Keratinocyte (primary cell): ENCODE results near the gene WDR87. TPM values are rescaled to one million over a fixed set of nuclear protein-coding genes. Genes with fewer than 3 reads are reported as not detected.
"Not testable (repeated sequence)": the region's sequence is repeated elsewhere in the genome, so short reads cannot be mapped to it uniquely, and the experiment has no call there.

Experiments used
- DNase-seq: peaks from one replicate; pipeline ENCODE4 v3.0.0-alpha.2; 2011; ENCODE audit warnings: low read depth, missing footprints, low spot score
- FAIRE-seq: peaks from 2 replicates; lab custom pipeline; 2011; peaks lifted over from hg19 to GRCh38; lab: Jason Lieb, UNC
- H2AFZ ChIP-seq: 2 replicates; pipeline ENCODE4 v1.6.0; 2012; ENCODE audit warnings: low read length, control low read depth, inconsistent platforms; ENCODE audit not compliant: control insufficient read depth
- H3K27ac ChIP-seq: 2 replicates; pipeline ENCODE4 v1.5.1; 2011; ENCODE audit warnings: low read length; ENCODE audit not compliant: control insufficient read depth, insufficient read depth
- H3K27me3 ChIP-seq: 3 replicates; pipeline ENCODE4 v1.6.0; 2011; ENCODE audit warnings: low read length; ENCODE audit not compliant: control insufficient read depth, insufficient read depth; ENCODE audit errors: extremely low read depth
- H3K36me3 ChIP-seq, 2 experiments: 2 replicates in 1 of 2; 3 replicates in 1 of 2; pipeline ENCODE4 v1.5.1; 2011; ENCODE audit warnings: low read length in 2 of 2, mild to moderate bottlenecking in 1 of 2; ENCODE audit not compliant: control insufficient read depth in 2 of 2, insufficient read depth in 2 of 2; ENCODE audit errors: extremely low read depth in 1 of 2
- H3K4me1 ChIP-seq: 3 replicates; pipeline ENCODE4 v1.5.1; 2011; ENCODE audit warnings: low read length; ENCODE audit not compliant: control insufficient read depth, insufficient read depth; ENCODE audit errors: extremely low read depth
- H3K4me2 ChIP-seq: 3 replicates; pipeline ENCODE4 v1.6.0; 2011; ENCODE audit warnings: low read depth, low read length; ENCODE audit not compliant: control insufficient read depth, insufficient read depth; ENCODE audit errors: extremely low read depth
- H3K4me3 ChIP-seq, 3 experiments: fragments of 200-600 bp in 1 of 3; sonication (generic) in 1 of 3; 2 replicates in 2 of 3; 3 replicates in 1 of 3; pipeline ENCODE4 v1.5.1; 2011 to 2016; ENCODE audit warnings: low read length in 3 of 3, mild to moderate bottlenecking in 3 of 3, control low read depth in 2 of 3, inconsistent platforms in 1 of 3, low read depth in 1 of 3, mixed read lengths in 1 of 3, mixed run types in 1 of 3, moderate library complexity in 1 of 3; ENCODE audit not compliant: control insufficient read depth in 2 of 3, insufficient read depth in 2 of 3; ENCODE audit errors: extremely low read depth in 1 of 3
- H3K79me2 ChIP-seq: 2 replicates; pipeline ENCODE4 v1.6.0; 2012; ENCODE audit warnings: low read length; ENCODE audit not compliant: control insufficient read depth, insufficient read depth
- H3K9ac ChIP-seq: 3 replicates; pipeline ENCODE4 v1.6.0; 2011; ENCODE audit warnings: low read length; ENCODE audit not compliant: control insufficient read depth, insufficient read depth; ENCODE audit errors: extremely low read depth
- H3K9me1 ChIP-seq: 3 replicates; pipeline ENCODE4 v1.6.0; 2011; ENCODE audit warnings: low read length; ENCODE audit not compliant: control insufficient read depth, insufficient read depth; ENCODE audit errors: extremely low read depth
- H3K9me3 ChIP-seq: 2 replicates; pipeline ENCODE4 v1.5.1; 2012; ENCODE audit warnings: low read depth, low read length; ENCODE audit not compliant: control insufficient read depth
- H4K20me1 ChIP-seq: 3 replicates; pipeline ENCODE4 v1.6.0; 2011; ENCODE audit warnings: low read length; ENCODE audit not compliant: control insufficient read depth, insufficient read depth; ENCODE audit errors: extremely low read depth
- CTCF ChIP-seq, 3 experiments: IDR thresholded peaks in 1 of 3; conservative IDR thresholded peaks in 1 of 3; optimal IDR thresholded peaks in 1 of 3; 2 replicates in 2 of 3; 3 replicates in 1 of 3; pipeline versions ENCODE3 to v1.5.1; 2011; ENCODE audit warnings: low read length in 3 of 3, mild to moderate bottlenecking in 3 of 3, moderate library complexity in 2 of 3, control low read depth in 1 of 3, inconsistent platforms in 1 of 3; ENCODE audit not compliant: insufficient read depth in 2 of 3; ENCODE audit errors: extremely low read depth in 1 of 3
- EZH2 ChIP-seq: IDR thresholded peaks from one replicate; pipeline ENCODE4 v1.6.1; 2012; ENCODE audit warnings: inconsistent platforms, mild to moderate bottlenecking, low read length, moderate library complexity
- dilution Hi-C: fragments of 300-500 bp; cut with MboI; formaldehyde crosslinking; loops from one replicate; pipeline ENCODE4 v1.7.0; 2020; ENCODE audit warnings: low sequenced_read_pairs; ENCODE audit not compliant: extremely low pct_ligation_motif_present
- polyA plus RNA-seq, 5 experiments: library from polyadenylated mRNA; depleted of rRNA in 3 of 5; stranded (reverse) in 3 of 5; stranded (forward) in 1 of 5; unstranded in 1 of 5; fragments of >200 nt; gene quantifications; 1 replicate in 1 of 5; 2 replicates in 3 of 5; 3 replicates in 1 of 5; pipeline versions ENCODE4 v1.2.1 to v1.2.3, GENCODE V29; 2011 to 2012; ENCODE audit warnings: missing spikeins in 2 of 5, low read depth in 1 of 5, low replicate concordance in 1 of 5

The WDR87 gene
- polyA plus RNA-seq, 1 donor (not counting 4 experiments of a cell fraction or from before 2014, with no cell fraction given): not detected

GRCh38 chr19:37926255-37926654, 19.9 kb upstream of the WDR87 start:
- Histone ChIP-seq H2AFZ (no peak overlapping the region), H3K9me3 (no peaks in the 10 kb centered on the region), H4K20me1 (no peaks in the 10 kb centered on the region), H3K36me3 (peaks cover 0 to 4% of the 10 kb centered on the region in 2 experiments), H3K9me1 (no peaks in the 10 kb centered on the region), H3K4me3 (no peak overlapping the region), H3K27me3 (no peaks in the 10 kb centered on the region), H3K4me2 (no peak overlapping the region), H3K27ac (no peak overlapping the region), H3K9ac (no peak overlapping the region), H3K4me1 (peaks cover 2% of the 10 kb centered on the region), H3K79me2 (peaks cover 10% of the 10 kb centered on the region)
- TF ChIP-seq EZH2: no peak
- no peak for TF ChIP-seq CTCF (optimal IDR thresholded peaks at IDR 0.05 in 1 of 3, IDR thresholded peaks at IDR 0.05 in 1 of 3, conservative IDR thresholded peaks at IDR 0.05 in 1 of 3; ENCODE audit: extremely low read depth in 1 of 3, insufficient read depth in 2 of 3, low read length in 3 of 3)
- no peak for FAIRE-seq
- DNase-seq: no peak
- dilution Hi-C loops: no loop called here

GRCh38 chr19:37925212-37925611, 18.8 kb upstream of the WDR87 start:
- dilution Hi-C loops: no loop called here
- FAIRE-seq: no peak

GRCh38 chr19:37924573-37924972, 18.2 kb upstream of the WDR87 start:
- H3K9me3 ChIP-seq, H3K4me2 ChIP-seq, dilution Hi-C loops, H3K4me1 ChIP-seq, H3K27me3 ChIP-seq, H3K4me3 ChIP-seq, H3K27ac ChIP-seq, DNase-seq, H3K9me1 ChIP-seq, FAIRE-seq, H2AFZ ChIP-seq, H3K9ac ChIP-seq, H4K20me1 ChIP-seq, H3K36me3 ChIP-seq: not testable (repeated sequence)
- H3K79me2 ChIP-seq: peaks cover 10% of the 10 kb centered on the region

More at GRCh38 chr19:37925212-37925611, 18.8 kb upstream of the WDR87 start:
- no peaks in the 10 kb centered on the region for H3K9me1 ChIP-seq
- no peaks in the 10 kb centered on the region for H3K27me3 ChIP-seq
- DNase-seq: no peak
- H4K20me1 ChIP-seq: no peaks in the 10 kb centered on the region
- peaks cover 10% of the 10 kb centered on the region for H3K79me2 ChIP-seq
- no peak overlapping the region for H3K4me3 ChIP-seq
- peaks cover 0 to 4% of the 10 kb centered on the region in 2 experiments for H3K36me3 ChIP-seq
- no peak overlapping the region for H3K27ac ChIP-seq
- no peaks in the 10 kb centered on the region for H3K9me3 ChIP-seq
- no peak overlapping the region for H3K4me2 ChIP-seq
- H2AFZ ChIP-seq: no peak overlapping the region
- no peaks in the 10 kb centered on the region for H3K4me1 ChIP-seq
- H3K9ac ChIP-seq: no peak overlapping the region
- TF ChIP-seq EZH2 (no peak), CTCF (optimal IDR thresholded peaks at IDR 0.05 in 1 of 3, IDR thresholded peaks at IDR 0.05 in 1 of 3, conservative IDR thresholded peaks at IDR 0.05 in 1 of 3; ENCODE audit: extremely low read depth in 1 of 3, insufficient read depth in 2 of 3, low read length in 3 of 3) (no peak)
